GM21737 (cell line): ENCODE measurements around the gene SRRM4.
"Not testable (repeated sequence)": the region's sequence is repeated elsewhere in the genome, so short reads cannot be mapped to it uniquely, and the experiment has no call there.

Experiments used
- ATAC-seq: cut with Tn5 transposase; IDR thresholded peaks from one replicate; pipeline ENCODE4 v1.9.1; 2021; ENCODE audit warnings: mild to moderate bottlenecking, moderate library complexity; ENCODE audit not compliant: unreplicated experiment

SRRM4 gene

GRCh38 chr12:119069147-119069642 is 87.9 kb downstream of the SRRM4 start:
- no peak for ATAC-seq

- ATAC-seq: no peak
Measured at GRCh38 chr12:119071176-119071575, 89.8 kb downstream of the SRRM4 start.

GRCh38 chr12:119071638-119072231 is 90.4 kb downstream of the SRRM4 start:
- no peak for ATAC-seq

- ATAC-seq: no peak
Measured at GRCh38 chr12:119072440-119072839, 91.1 kb downstream of the SRRM4 start.

- no peak for ATAC-seq
Measured at GRCh38 chr12:119075222-119075787, 94.0 kb downstream of the SRRM4 start.

- ATAC-seq: no peak
Measured at GRCh38 chr12:119075918-119076317, 94.6 kb downstream of the SRRM4 start.

- ATAC-seq: no peak
Measured at GRCh38 chr12:119079530-119079929, 98.2 kb downstream of the SRRM4 start.

- ATAC-seq: no peak
Measured at GRCh38 chr12:119082016-119082415, 100.7 kb downstream of the SRRM4 start.

- ATAC-seq: no peak
Measured at GRCh38 chr12:119082496-119082895, 101.2 kb downstream of the SRRM4 start.

GRCh38 chr12:119088685-119089379 is 107.5 kb downstream of the SRRM4 start:
- no peak for ATAC-seq

GRCh38 chr12:119089380-119090013 is 108.2 kb downstream of the SRRM4 start:
- ATAC-seq: no peak

GRCh38 chr12:119090276-119090675 is 108.9 kb downstream of the SRRM4 start:
- ATAC-seq: no peak

- no peak for ATAC-seq
Measured at GRCh38 chr12:119090865-119091264, 109.5 kb downstream of the SRRM4 start.

- no peak for ATAC-seq
Measured at GRCh38 chr12:119096429-119097202, 115.3 kb downstream of the SRRM4 start.

GRCh38 chr12:119100933-119101332 is 119.6 kb downstream of the SRRM4 start:
- ATAC-seq: no peak

- ATAC-seq: no peak
Measured at GRCh38 chr12:119102274-119102673, 120.9 kb downstream of the SRRM4 start.

- no peak for ATAC-seq
Measured at GRCh38 chr12:119102714-119103113, 121.4 kb downstream of the SRRM4 start.

- ATAC-seq: not testable (repeated sequence)
Measured at GRCh38 chr12:119104969-119105368, 123.6 kb downstream of the SRRM4 start.

GRCh38 chr12:119113496-119113986 is 132.2 kb downstream of the SRRM4 start:
- no peak for ATAC-seq

- ATAC-seq: no peak
Measured at GRCh38 chr12:119114294-119114693, 133.0 kb downstream of the SRRM4 start.
